ENCODE measurements around the gene DDX56.

- no peak for TF ChIP-seq KLF13 (tag; IDR thresholded peaks at IDR 0.05; ENCODE audit: borderline replicate concordance, low read depth)
- no peak for TF ChIP-seq JUN (IDR thresholded peaks at IDR 0.05; ENCODE audit: borderline replicate concordance, low read depth, low read length)
- TF ChIP-seq JUN (CRISPR knock-in tag; IDR thresholded peaks at IDR 0.05; ENCODE audit: borderline replicate concordance) = no peak
Observed at GRCh38 chr7:44616545-44616944, 42.8 kb upstream of the DDX56 start.
